Left colon (tissue), 2 donors: ENCODE measurements around the gene ABCD3. TPM values are rescaled to one million over a fixed set of nuclear protein-coding genes. Genes with fewer than 3 reads are reported as not detected.
A peak's percentile ranks its signal among the peaks of the same experiment; 100 is the strongest.
"Not testable (repeated sequence)": the region's sequence is repeated elsewhere in the genome, so short reads cannot be mapped to it uniquely, and the experiment has no call there.

Experiments used
- ATAC-seq: fragments of 200-7000 bp; cut with Tn5 transposase; one replicate; pipeline ENCODE4 v1.9.1; 2020; ENCODE audit warnings: mild to moderate bottlenecking, moderate library complexity
- DNase-seq, 2 donors: peaks; one replicate each; pipeline ENCODE4 v3.0.0-alpha.2; 2020
- intact Hi-C, 2 donors: fragments of 100-400 bp; cut with DNase I in 1 of 2; cut with micrococcal nuclease in 1 of 2; formaldehyde crosslinking; loops; one replicate each; pipeline versions ENCODE4 v1.11.2 to v1.14.0; 2022; cut with DNase I, micrococcal nuclease
- total RNA-seq, 2 donors: library from RNA; stranded (reverse); fragmentation: NEBNext Ultra II Directional; extraction: Animal tissue kit (Norgen Biotek cat#: 25700); gene quantifications; one replicate each; pipeline ENCODE4 v1.2.1, GENCODE V29; 2021
- donor health status: DM: no; HTN: no; CAD: no.
- donor health status: DM: yes; HTN: yes; CAD: no.

The ABCD3 gene
- total RNA-seq, 2 donors from 2014 or later = 111 to 117 TPM

GRCh38 chr1:94406446-94406845, 11.7 kb upstream of the ABCD3 start:
- DNase-seq = no peak
- intact Hi-C loops = no loop called here
- ATAC-seq = peak; percentile 97

GRCh38 chr1:94408104-94408830, 9.9 kb upstream of the ABCD3 start:
- DNase-seq (no peak), ATAC-seq (no peak)
- intact Hi-C loops = no loop called here

- intact Hi-C loops = no loop called here
- DNase-seq = no peak
- no peak for ATAC-seq
Observed at GRCh38 chr1:94411237-94411636, 7.0 kb upstream of the ABCD3 start.

- intact Hi-C loops = no loop called here
- no peak for ATAC-seq
- no peak for DNase-seq
Observed at GRCh38 chr1:94413311-94413710, 4.9 kb upstream of the ABCD3 start.

- ATAC-seq (peak; percentile 14), DNase-seq (no peak)
- intact Hi-C loops = no loop called here
Observed at GRCh38 chr1:94416901-94417727, 1.1 kb upstream of the ABCD3 start.

GRCh38 chr1:94417728-94417977, 536 bp upstream of the ABCD3 start:
- ATAC-seq = no peak
- intact Hi-C loops = no loop called here

GRCh38 chr1:94418664-94419655, 771 bp downstream of the ABCD3 start:
- ATAC-seq = peak; percentile 27
- intact Hi-C loops = no loop called here

More at GRCh38 chr1:94417728-94417977, 536 bp upstream of the ABCD3 start:
- no peak for DNase-seq

GRCh38 chr1:94422115-94422820, 4.1 kb downstream of the ABCD3 start:
- intact Hi-C loops = no loop called here
- no peak for DNase-seq
- no peak for ATAC-seq

More at GRCh38 chr1:94418664-94419655, 771 bp downstream of the ABCD3 start:
- DNase-seq = peak; percentile 52 to 65

- intact Hi-C loops = no loop called here
- ATAC-seq (peak; percentile 56), DNase-seq (no peak)
Observed at GRCh38 chr1:94425821-94426484, 7.8 kb downstream of the ABCD3 start.

- DNase-seq, intact Hi-C loops, ATAC-seq: not testable (repeated sequence)
Observed at GRCh38 chr1:94426485-94426870, 8.3 kb downstream of the ABCD3 start.

GRCh38 chr1:94428441-94428840, 10.3 kb downstream of the ABCD3 start:
- DNase-seq (no peak), ATAC-seq (no peak)
- intact Hi-C loops = no loop called here

- DNase-seq, intact Hi-C loops: not testable (repeated sequence)
- ATAC-seq = peak; percentile 9
Observed at GRCh38 chr1:94428927-94429528, 10.8 kb downstream of the ABCD3 start.

GRCh38 chr1:94430066-94430465, 11.9 kb downstream of the ABCD3 start:
- ATAC-seq = peak; percentile 44
- intact Hi-C loops, DNase-seq: not testable (repeated sequence)

- intact Hi-C loops = no loop called here
- no peak for ATAC-seq
- DNase-seq = no peak
Observed at GRCh38 chr1:94433866-94434265, 15.7 kb downstream of the ABCD3 start.

GRCh38 chr1:94434365-94435045, 16.3 kb downstream of the ABCD3 start:
- intact Hi-C loops = no loop called here

GRCh38 chr1:94438692-94439276, 20.6 kb downstream of the ABCD3 start:
- peak; percentile 85 for ATAC-seq
- intact Hi-C loops = no loop called here
- DNase-seq = no peak

More at GRCh38 chr1:94434365-94435045, 16.3 kb downstream of the ABCD3 start:
- ATAC-seq (no peak), DNase-seq (no peak)

- DNase-seq (no peak), ATAC-seq (no peak)
- intact Hi-C loops = no loop called here
Observed at GRCh38 chr1:94440088-94440487, 21.9 kb downstream of the ABCD3 start.
